HepG2 (cell line): ENCODE measurements around the gene OR6A2.

ENCODE experiments used
- HOXA7 ChIP-seq: sonication (generic); formaldehyde crosslinking; IDR thresholded peaks from 2 replicates; pipeline ENCODE4 v1.8.1; 2022; ENCODE audit warnings: mild to moderate bottlenecking, missing genetic modification reagents, moderate library complexity
- MAFK ChIP-seq, 2 experiments: IDR thresholded peaks in 1 of 2; conservative IDR thresholded peaks in 1 of 2; 2 replicates each; pipeline ENCODE4 v1.6.1; 2011; ENCODE audit warnings: improper control_type of control experiment in 2 of 2, low read length in 2 of 2
- MXI1 ChIP-seq: IDR thresholded peaks from 3 replicates; pipeline ENCODE4 v1.6.1; 2012; ENCODE audit warnings: low read depth, low read length, inconsistent platforms, borderline replicate concordance
- NFE2L2 ChIP-seq: fragments of 150-350 bp; IDR thresholded peaks from 2 replicates; pipeline ENCODE4 v1.6.1; 2014; ENCODE audit warnings: low read length
- SP5 ChIP-seq: IDR thresholded peaks from 2 replicates; pipeline ENCODE4 v1.6.1; 2016; ENCODE audit warnings: low read depth, borderline replicate concordance
- TF ChIP-seq, protein P1 (sequence below): sonication (generic); formaldehyde crosslinking; IDR thresholded peaks from 2 replicates; pipeline ENCODE4 v1.9.0; 2021; ENCODE audit warnings: missing genetic modification reagents, mild to moderate bottlenecking, borderline replicate concordance
- TF ChIP-seq, protein P2 (sequence below): sonication (generic); formaldehyde crosslinking; IDR thresholded peaks from 2 replicates; pipeline ENCODE4 v1.5.0; 2020; ENCODE audit warnings: mild to moderate bottlenecking, missing genetic modification reagents, moderate library complexity

DNA sequence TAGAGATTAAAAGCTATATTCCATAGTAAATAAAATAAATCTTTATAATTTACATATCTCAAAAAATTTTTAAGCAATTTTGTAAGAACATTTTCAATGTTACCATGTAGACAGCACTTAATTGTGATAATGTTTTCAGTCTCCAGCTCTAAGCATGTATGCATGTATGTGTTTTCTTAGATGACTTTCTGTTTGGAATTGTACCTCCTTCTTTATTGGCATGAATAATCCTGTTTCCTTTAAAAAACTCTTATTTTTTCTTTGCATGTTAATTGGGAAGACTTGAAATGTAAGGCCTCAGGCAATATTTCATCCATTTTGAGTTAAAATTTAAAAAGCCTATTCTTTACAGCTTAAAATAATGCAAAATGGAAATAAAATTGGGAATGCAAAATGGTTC is 18.7 kb downstream of the OR6A2 start:
- TF ChIP-seq NFE2L2 = no peak
- TF ChIP-seq MAFK (conservative IDR thresholded peaks at IDR 0.05 in 1 of 2, IDR thresholded peaks at IDR 0.05 in 1 of 2; ENCODE audit: low read length in 2 of 2) = no peak
- no peak for TF ChIP-seq HOXA7
- TF ChIP-seq MXI1 = no peak
- TF ChIP-seq, protein P1, sequence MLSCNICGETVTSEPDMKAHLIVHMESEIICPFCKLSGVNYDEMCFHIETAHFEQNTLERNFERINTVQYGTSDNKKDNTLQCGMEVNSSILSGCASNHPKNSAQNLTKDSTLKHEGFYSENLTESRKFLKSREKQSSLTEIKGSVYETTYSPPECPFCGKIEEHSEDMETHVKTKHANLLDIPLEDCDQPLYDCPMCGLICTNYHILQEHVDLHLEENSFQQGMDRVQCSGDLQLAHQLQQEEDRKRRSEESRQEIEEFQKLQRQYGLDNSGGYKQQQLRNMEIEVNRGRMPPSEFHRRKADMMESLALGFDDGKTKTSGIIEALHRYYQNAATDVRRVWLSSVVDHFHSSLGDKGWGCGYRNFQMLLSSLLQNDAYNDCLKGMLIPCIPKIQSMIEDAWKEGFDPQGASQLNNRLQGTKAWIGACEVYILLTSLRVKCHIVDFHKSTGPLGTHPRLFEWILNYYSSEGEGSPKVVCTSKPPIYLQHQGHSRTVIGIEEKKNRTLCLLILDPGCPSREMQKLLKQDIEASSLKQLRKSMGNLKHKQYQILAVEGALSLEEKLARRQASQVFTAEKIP = no peak
- no peak for TF ChIP-seq SP5 (CRISPR knock-in tag)
- TF ChIP-seq, protein P2, sequence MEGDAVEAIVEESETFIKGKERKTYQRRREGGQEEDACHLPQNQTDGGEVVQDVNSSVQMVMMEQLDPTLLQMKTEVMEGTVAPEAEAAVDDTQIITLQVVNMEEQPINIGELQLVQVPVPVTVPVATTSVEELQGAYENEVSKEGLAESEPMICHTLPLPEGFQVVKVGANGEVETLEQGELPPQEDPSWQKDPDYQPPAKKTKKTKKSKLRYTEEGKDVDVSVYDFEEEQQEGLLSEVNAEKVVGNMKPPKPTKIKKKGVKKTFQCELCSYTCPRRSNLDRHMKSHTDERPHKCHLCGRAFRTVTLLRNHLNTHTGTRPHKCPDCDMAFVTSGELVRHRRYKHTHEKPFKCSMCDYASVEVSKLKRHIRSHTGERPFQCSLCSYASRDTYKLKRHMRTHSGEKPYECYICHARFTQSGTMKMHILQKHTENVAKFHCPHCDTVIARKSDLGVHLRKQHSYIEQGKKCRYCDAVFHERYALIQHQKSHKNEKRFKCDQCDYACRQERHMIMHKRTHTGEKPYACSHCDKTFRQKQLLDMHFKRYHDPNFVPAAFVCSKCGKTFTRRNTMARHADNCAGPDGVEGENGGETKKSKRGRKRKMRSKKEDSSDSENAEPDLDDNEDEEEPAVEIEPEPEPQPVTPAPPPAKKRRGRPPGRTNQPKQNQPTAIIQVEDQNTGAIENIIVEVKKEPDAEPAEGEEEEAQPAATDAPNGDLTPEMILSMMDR (CRISPR knock-in tag) = no peak
